GM19328 (cell line): ENCODE data around the gene CSHL1.
"Not testable (repeated sequence)": the region's sequence is repeated elsewhere in the genome, so short reads cannot be mapped to it uniquely, and the experiment has no call there.

ENCODE experiments used
- ATAC-seq: cut with Tn5 transposase; IDR thresholded peaks from one replicate; pipeline ENCODE4 v1.9.1; 2021; ENCODE audit warnings: mild to moderate bottlenecking, moderate library complexity; ENCODE audit not compliant: unreplicated experiment

CSHL1 gene

GRCh38 chr17:63920050-63920449 is 9.0 kb upstream of the CSHL1 start:
- not testable (repeated sequence) for ATAC-seq

- peak; percentile 64 for ATAC-seq
These were observed 8.3 kb upstream of the CSHL1 start for GRCh38 chr17:63919311-63919723.

DNA sequence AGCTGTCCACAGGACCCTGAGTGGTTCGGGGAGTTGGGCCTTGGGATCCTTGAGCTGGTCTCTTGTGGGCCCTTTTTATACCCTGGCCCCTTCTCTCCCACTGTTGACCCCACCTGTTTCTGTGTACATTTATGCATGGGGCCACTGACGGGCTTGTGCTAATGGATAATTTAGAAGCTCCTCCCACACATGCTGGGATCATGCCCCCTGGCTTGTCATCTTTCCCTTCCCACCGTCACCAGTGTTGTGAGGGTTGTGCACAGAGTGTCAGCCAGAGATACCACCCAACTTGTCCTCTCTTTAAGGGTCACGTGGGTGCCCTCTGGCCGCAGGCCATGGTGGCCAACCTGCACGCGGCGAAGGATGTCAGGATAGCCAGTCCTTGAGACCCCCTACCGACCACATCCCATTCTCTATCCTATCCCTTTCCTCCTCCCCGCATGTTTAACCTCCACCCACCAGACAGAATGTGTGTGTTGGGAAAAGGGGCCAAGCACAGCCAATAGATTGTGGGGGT is 7.8 kb upstream of the CSHL1 start, which contains the start of gene GH1:
TSS of gene GH1 (minus strand) at position 51 of the 517 bp plus-strand sequence. CDS start 63 bp downstream, outside the sequence.
- ATAC-seq, result not testable (repeated sequence)

GRCh38 chr17:63918305-63918704 is 7.2 kb upstream of the CSHL1 start:
- no peak for ATAC-seq

GRCh38 chr17:63917646-63918045 is 6.6 kb upstream of the CSHL1 start:
- ATAC-seq, result no peak

DNA sequence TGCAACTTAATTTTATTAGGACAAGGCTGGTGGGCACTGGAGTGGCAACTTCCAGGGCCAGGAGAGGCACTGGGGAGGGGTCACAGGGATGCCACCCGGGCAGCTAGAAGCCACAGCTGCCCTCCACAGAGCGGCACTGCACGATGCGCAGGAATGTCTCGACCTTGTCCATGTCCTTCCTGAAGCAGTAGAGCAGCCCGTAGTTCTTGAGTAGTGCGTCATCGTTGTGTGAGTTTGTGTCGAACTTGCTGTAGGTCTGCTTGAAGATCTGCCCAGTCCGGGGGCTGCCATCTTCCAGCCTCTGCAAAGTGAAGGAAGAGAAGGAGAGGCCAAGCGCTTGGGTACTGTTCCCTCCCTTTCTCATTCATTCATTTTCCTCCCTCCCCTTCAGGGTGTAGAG is 6.1 kb upstream of the CSHL1 start:
- not testable (repeated sequence) for ATAC-seq

DNA sequence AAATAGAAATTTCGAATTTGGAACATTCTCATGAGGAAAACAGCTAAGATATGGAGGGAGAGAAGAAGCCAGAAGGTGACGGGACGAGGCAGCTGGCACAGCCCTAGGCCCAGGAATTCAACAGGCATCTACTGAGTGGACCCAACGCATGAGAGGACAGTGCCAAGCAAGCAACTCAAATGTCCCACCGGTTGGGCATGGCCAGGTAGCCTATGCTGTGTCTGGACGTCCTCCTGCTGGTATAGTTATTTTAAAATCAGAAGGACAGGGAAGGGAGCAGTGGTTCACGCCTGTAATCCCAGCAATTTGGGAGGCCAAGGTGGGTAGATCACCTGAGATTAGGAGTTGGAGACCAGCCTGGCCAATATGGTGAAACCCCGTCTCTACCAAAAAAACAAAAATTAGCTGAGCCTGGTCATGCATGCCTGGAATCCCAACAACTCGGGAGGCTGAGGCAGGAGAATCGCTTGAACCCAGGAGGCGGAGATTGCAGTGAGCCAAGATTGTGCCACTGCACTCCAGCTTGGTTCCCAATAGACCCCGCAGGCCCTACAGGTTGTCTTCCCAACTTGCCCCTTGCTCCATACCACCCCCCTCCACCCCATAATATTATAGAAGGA is 5.6 kb upstream of the CSHL1 start:
- no peak for ATAC-seq

GRCh38 chr17:63915753-63916152 is 4.7 kb upstream of the CSHL1 start:
- ATAC-seq, result not testable (repeated sequence)

- ATAC-seq, result no peak
These were observed 3.4 kb upstream of the CSHL1 start for GRCh38 chr17:63914471-63914870.

DNA sequence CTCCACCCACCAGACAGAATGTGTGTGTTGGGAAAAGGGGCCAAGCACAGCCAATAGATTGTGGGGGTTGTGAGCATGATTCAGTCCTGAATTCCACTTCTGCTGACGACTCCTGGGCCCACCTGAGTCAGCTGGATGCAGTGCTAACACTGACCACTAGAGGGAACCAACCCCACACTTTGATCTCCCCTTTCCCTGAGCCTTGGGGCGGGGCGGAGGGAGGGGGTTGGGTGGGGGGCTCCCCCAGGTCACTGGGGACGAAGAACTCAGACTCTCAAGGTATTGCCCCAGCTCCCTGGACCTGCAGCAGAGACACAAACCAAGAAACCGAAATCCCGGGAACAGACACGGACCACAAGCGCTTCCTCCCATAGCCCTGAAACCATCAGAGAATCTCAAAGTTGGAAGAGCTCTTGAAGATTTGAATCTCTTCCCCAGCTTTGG is 621 bp upstream of the CSHL1 start:
- ATAC-seq, result no peak

- no peak for ATAC-seq
These were observed 962 bp downstream of the CSHL1 start for GRCh38 chr17:63910096-63910495.

DNA sequence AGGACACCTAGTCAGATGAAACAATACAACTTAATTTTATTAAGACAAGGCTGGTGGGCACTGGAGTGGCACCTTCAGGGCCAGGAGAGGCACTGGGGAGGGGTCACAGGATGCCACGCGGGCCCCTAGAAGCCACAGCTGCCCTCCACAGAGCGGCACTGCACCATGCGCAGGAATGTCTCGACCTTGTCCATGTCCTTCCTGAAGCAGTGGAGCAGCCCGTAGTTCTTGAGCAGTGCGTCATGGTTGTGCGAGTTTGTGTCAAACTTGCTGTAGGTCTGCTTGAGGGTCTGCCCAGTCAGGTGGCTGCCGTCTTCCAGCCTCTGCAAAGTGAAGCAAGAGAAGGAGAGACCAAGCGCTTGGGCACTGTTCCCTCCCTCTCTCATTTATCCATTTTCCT is 1.5 kb downstream of the CSHL1 start:
- not testable (repeated sequence) for ATAC-seq

DNA sequence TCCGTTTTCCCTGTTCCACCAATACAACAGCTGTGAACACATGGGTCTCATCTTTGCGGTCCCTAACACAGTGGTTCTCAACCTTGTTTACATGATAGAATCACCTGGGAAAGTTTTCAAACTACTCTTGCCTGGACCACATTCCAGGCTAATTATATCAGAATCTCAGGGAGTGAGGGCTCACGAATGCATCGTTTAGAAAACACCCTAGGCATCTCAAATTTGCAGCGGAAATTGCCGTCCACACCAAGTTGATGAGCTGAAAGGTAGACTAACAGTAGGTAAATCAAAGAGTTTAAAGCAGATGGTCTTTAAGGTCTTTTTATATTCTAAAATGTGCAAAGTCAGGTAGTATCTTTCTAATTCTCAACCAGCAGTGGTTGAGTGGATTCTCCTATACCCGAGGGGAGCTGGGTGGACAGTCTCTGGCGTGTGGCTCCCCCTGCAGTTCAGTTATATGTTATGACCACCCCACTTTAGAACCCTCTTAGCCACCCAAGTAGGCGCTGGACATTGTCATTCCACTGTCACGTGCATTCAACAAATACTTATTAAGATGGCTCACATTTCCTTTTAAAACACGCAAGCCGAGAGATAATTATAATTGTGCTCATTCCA is 3.8 kb downstream of the CSHL1 start:
- ATAC-seq, result not testable (repeated sequence)

GRCh38 chr17:63904796-63905195 is 6.3 kb downstream of the CSHL1 start:
- not testable (repeated sequence) for ATAC-seq

DNA sequence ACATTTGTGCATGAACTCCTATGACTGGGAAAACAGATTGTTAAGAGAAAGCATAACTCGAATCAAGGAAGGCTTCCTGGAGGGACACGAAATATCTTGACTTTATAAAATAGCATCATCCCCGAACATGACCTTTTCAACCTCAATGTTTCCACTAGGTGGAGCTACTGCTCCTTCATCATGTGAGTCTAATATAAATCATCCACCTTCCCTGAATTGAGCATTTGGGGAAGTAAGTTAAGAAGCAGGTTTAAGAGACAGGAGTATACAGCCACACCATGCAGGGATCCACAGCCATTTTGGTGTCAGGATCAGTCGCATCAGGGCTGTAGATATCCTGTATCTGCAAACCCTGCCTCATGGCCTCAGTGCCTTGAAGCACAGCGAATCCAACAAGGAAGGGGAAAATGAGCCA is 7.3 kb downstream of the CSHL1 start:
- not testable (repeated sequence) for ATAC-seq

GRCh38 chr17:63901971-63902370 is 9.1 kb downstream of the CSHL1 start:
- not testable (repeated sequence) for ATAC-seq

- ATAC-seq, result not testable (repeated sequence)
These were observed 11.9 kb downstream of the CSHL1 start for GRCh38 chr17:63898899-63899798.

DNA sequence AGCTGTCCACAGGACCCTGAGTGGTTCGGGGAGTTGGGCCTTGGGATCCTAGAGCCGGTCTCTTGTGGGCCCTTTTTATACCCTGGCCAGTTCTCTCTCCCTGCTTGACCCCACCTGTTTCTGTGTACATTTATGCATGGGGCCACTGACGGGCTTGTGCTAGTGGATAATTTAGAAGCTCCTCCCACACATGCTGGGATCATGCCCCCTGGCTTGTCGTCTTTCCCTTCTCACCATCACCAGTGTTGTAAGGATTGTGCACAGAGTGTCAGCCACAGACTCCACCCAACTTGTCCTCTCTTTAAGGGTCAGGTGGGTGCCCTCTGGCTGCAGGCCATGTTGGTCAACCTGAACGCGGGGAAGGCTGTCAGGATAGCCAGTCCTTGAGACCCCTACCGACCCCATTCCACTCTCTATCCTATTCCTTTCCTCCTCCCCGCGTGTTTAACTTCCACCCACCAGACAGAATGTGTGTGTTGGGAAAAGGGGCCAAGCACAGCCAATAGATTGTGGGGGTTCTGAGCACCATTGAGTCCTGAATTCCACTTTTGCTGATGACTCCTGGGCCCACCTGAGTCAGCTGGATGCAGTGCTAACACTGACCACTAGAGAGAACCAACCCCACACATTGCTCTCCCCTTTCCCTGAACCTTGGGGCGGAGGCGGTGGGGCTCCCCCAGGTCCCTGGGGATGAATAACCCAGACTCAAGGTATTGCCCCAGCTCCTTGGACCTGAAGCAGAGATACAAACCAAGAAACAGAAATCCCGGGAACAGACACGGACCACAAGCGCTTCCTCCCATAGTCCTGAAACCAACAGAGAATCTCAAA is 14.3 kb downstream of the CSHL1 start, which contains the start of gene CSH1:
TSS of gene CSH1 (minus strand) at position 51 of the 831 bp plus-strand sequence. CDS start 63 bp downstream, outside the sequence.
- ATAC-seq, result not testable (repeated sequence)

DNA sequence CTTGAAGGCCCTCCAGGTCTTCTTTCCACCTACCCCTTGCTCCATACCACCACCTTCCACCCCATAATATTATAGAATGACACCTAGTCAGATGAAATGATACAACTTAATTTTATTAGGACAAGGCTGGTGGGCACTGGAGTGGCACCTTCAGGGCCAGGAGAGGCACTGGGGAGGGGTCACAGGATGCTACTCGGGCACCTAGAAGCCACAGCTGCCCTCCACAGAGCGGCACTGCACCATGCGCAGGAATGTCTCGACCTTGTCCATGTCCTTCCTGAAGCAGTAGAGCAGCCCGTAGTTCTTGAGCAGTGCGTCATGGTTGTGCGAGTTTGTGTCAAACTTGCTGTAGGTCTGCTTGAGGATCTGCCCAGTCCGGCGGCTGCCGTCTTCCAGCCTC is 16.2 kb downstream of the CSHL1 start:
- not testable (repeated sequence) for ATAC-seq

DNA sequence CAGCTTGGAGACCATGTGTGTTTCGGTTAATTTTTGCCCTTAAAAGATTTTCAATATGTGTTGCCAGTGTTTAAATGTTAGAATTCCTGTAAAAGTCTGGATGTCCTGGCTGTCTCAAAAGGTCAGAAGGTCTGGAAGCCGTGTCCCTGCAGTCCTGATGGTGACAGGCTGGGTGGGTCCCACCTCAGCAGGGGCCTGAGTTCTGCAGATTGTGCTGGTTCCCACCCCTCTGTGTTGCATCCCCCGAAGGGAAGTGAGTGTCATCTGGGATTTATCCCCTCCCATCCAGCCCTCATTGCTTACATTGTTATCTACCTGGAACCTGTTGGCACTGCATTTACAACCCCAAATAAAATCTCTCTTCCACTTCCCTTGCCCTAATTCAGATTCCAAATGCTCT is 17.0 kb downstream of the CSHL1 start:
- not testable (repeated sequence) for ATAC-seq
